GOT3 (cell line): ENCODE data around the gene BRSK1.

ENCODE experiments used
- DNase-seq: peaks from one replicate; lab custom pipeline; 2025; ENCODE audit warnings: mixed read lengths; lab: John Stamatoyannopoulos, UW

BRSK1 gene

GRCh38 chr19:55273978-55274707 is 9.7 kb upstream of the BRSK1 start:
- DNase-seq: no peak

DNA sequence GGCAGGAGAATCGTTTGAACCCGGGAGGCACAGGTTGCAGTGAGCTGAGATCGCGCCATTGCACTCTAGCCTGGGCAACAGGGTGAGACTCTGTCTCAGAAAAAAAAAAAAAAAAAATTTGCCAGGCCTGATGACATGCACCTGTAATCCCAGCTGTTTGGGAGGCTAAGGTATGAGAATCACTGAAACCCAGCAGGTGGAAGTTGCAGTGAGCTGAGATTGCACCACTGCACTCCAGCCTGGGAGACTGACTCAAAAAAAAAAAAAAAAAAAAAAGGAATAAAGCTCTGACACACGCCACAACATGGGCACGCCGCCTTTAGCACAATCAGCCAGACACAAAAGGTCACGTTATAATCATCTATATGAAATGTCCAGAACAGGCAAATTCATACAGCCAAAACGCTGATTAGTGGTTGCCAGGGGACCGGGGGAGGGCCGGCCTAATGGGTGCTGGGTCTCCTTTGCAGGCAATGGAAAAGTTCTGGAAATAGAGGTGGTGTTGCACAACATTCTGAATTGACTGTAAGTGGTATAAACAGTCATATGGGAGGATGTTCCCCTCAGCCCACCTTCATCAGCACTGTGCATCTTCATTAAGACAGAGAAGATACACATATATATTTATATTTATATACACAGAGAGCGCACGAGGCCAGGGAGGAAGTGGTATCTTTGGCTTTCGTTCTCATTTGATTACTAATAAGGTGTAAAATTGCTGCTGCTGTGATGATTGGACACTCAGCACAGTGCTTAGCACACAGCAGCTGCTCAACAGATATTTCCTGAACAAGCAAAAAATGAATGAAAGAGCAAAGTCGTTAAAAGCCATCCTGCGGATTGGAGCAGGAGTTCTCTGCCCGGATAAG is 7.7 kb upstream of the BRSK1 start:
- DNase-seq: no peak

GRCh38 chr19:55276720-55277430 is 6.9 kb upstream of the BRSK1 start:
- no peak for DNase-seq

- DNase-seq: no peak
These were observed 6.3 kb upstream of the BRSK1 start for GRCh38 chr19:55277494-55277893.

- no peak for DNase-seq
These were observed 5.2 kb upstream of the BRSK1 start for GRCh38 chr19:55278391-55279135.

GRCh38 chr19:55279340-55279739 is 4.5 kb upstream of the BRSK1 start:
- DNase-seq: no peak

DNA sequence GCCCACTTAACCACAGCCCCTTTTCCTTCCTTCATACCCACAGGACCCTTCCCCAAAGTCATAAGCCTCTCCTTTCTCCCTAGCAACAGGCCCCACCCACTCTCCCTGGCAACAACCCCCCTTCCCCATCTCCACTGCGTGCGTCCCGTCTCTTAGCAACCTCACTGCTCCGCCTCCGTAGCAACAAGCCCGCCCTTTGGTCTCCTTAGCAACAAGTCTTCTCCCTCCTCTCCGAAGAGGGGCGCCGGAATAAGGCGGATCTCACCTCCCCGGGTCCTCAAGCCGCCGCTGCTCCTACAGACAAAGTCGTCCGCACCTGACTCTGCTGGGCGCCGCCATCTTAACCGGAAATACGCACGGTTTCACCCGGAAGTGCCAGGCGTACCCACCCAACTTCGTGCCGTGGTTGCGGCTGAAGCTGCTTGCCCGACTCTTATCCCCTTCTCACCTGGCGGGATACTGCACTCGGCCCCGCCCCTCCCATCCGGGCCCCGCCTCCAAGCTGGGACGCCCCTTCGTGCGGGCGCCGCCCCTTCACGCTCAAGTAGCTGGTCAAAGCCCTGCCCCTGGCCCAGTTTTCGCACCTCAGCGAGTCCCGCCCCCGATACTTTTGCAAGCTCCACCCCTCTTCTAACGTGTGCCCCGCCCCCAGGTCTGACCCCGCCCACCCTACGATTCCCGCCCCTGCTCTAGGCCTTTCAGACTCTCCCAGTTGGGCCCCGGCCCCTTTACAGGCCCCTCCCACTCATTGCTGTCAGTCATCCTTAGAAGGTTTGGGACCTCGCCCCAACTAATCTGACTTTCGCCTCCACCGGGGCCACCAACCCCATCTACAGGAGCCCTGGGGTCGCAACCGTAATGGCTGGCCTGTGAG is 3.8 kb upstream of the BRSK1 start, which contains the start of gene HSPBP1:
TSS of gene HSPBP1 (minus strand) at position 341 of the 874 bp plus-strand sequence. CDS start 502 bp downstream, outside the sequence.
- DNase-seq: peak; percentile 47

DNA sequence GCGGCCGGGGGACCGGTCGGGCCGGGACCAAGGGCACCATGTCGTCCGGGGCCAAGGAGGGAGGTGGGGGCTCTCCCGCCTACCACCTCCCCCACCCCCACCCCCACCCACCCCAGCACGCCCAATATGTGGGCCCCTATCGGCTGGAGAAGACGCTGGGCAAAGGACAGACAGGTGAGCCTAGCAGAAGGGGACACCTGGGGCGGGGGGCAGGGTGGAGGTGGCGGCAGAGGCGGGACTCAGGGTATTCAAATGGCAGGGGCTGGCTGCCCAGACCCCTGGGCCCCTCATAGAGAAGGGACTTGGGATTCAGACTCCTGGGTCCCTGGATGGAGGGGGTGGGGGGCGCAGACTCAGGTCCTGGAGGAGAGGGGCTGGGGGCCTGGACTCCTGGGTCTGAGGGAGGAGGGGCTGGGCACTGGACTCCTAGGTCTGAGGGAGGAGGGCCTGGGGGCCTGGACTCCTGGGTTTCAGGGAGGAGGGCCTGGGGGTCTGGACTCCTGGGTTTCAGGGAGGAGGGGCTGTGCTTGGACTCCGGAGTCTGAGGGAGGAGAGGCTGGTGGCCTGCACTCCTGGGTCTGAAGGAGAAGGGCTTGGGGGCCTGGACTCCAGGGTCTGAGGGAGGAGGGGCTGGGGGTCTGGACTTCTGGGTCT is 735 bp downstream of the BRSK1 start:
- DNase-seq: no peak

DNA sequence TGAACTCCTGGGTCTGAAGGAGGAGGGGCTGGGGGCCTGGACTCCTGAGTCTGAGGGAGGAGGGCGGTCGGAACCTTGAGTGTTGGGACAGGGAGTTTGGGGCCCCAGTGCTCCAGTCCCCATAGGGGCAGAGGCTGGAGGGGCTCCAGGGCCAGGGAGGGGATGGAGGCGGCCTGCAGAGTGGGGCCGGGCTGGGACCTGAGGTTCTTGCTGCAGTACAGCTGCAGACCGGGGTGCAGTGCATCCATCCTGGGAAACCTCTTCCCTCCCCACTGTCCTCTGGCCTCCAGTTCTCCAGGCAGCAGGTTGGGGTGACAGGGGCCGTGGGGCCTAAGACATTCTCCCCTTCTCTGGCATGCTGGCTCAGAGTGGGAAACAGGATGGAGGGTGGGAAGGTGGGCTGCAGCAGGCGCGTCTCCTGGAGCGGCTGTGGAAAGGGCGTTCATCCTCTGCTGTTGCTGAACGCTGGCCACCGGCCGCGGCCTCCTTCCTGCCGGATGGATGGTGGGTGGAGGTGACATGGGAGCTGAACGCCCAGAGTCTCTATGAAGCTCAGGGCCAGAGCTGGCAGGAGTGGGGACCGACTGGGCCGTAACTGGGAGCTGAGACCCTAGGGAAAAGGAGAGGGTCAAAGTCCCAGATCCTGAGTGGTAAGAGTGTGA is 1.6 kb downstream of the BRSK1 start:
- no peak for DNase-seq

GRCh38 chr19:55287361-55288079 is 3.7 kb downstream of the BRSK1 start:
- DNase-seq: no peak

- DNase-seq: no peak
These were observed 5.5 kb downstream of the BRSK1 start for GRCh38 chr19:55289117-55289796.

DNA sequence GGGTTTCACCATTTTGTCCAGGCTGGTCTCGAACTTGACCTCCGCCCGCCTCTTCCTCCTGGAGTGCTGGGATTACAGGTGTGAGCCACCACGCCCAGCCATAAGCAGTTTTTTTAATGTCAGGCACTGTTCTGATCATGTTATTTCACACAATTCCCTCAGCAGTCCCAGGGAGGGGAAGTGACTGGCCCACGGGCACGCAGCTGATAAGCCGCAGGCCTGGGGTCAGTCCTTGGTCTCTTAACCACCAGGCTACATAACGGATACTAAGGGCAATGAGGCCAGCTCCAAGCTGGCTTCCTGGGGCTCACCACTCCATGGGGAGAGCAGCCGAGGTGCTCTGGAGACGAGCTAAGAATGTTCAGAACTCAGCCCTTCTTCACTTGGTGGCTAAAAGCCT is 13.5 kb downstream of the BRSK1 start:
- no peak for DNase-seq

DNA sequence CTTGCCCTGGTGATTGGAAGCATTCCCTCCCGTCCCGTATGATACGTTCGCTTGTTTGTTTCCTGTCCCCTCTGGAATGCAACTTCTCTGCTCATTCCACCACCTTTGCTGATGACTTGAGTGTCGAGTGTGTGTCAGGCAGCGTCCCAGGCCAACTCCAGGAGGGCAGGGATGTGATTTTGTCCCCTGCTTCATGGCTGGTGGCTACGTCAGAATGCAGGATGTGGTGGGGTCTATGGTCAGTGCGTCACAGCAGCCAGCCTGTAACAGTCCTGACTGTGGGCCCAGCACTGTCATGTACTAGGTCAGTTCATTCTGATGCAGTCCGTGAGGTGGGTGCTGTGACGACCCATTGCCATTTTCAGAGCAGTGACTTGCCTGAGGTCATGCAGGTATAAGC is 16.2 kb downstream of the BRSK1 start:
- no peak for DNase-seq

DNA sequence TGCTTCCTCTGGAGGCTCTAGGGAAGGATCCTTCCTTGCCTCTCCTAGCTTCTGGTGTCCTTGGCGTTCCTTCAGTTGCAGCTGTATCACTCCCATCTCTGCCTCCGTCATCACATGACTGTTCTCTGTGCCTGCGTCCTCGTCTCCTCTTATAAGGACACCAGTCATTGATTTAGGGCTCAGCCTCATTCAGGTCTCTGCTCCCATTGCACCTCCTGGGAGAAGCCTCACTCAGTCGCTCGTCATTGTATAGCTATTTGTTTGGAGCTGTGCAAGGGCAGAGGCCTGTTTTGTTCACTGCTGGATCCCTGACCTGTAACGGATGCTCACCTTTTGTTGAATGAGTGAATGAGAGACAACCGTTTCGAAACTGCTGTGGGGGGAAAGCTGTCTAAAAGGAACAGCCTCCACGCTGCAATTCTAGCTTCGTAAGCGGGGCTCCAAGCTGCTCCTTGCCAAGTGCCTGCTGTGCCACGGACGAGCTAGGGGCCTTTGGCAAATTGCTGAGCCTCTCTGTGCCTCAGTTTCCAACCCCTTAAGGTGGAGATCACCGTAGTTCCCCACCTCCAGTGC is 17.2 kb downstream of the BRSK1 start:
- no peak for DNase-seq

GRCh38 chr19:55301459-55302317 is 17.9 kb downstream of the BRSK1 start:
- DNase-seq: peak; percentile 51

- DNase-seq: no peak
These were observed 18.5 kb downstream of the BRSK1 start for GRCh38 chr19:55302318-55302703.

- no peak for DNase-seq
These were observed 19.7 kb downstream of the BRSK1 start for GRCh38 chr19:55303477-55303876.
